Naive thymus-derived CD4-positive, alpha-beta T cell (primary cell): Measurements from ENCODE around the gene CNTN1. TPM values are rescaled to one million over a fixed set of nuclear protein-coding genes. Genes with fewer than 3 reads are reported as not detected.

Experiments used
- ATAC-seq: fragments of 150-1000 bp; cut with Tn5 transposase; 2 replicates; pipeline ENCODE4 v1.10.0; 2021; ENCODE audit warnings: mild to moderate bottlenecking, moderate library complexity
- CTCF ChIA-PET: fragments of 350-600 bp; sonication (Branson Sonifier 250); formaldehyde crosslinking; loops from one replicate; lab custom pipeline; 2021; ENCODE audit warnings: antibody characterized with exemption; lab: Charles Lee
- POLR2A ChIA-PET: fragments of 350-600 bp; sonication (Branson Sonifier 250); formaldehyde crosslinking; loops from one replicate; lab custom pipeline; 2021; ENCODE audit warnings: antibody characterized with exemption, inconsistent platforms; lab: Charles Lee
- DNase-seq, 9 donors: peaks; one replicate each; pipeline versions ENCODE4 v3.0.0 to v3.0.0-alpha.2; 2020 to 2022; ENCODE audit warnings: mixed read lengths in 1 of 9
- H3K27ac ChIP-seq: one replicate; pipeline ENCODE4 v1.7.0; 2013; ENCODE audit warnings: mild to moderate bottlenecking, low read depth, low read length, moderate library complexity
- H3K27me3 ChIP-seq, 2 donors: one replicate each; pipeline ENCODE4 v1.7.0; 2013; ENCODE audit warnings: low read length in 2 of 2, mild to moderate bottlenecking in 2 of 2, moderate library complexity in 2 of 2; ENCODE audit not compliant: control insufficient read depth in 2 of 2, insufficient read depth in 2 of 2
- H3K36me3 ChIP-seq, 3 experiments: 1 replicate in 2 of 3; 2 replicates in 1 of 3; pipeline ENCODE4 v1.7.0; 2013; ENCODE audit warnings: low read length in 3 of 3, mild to moderate bottlenecking in 3 of 3, moderate library complexity in 1 of 3; ENCODE audit not compliant: insufficient read depth in 3 of 3, control insufficient read depth in 2 of 3
- H3K4me1 ChIP-seq, 2 donors: one replicate each; pipeline ENCODE4 v1.7.0; 2013; ENCODE audit warnings: low read length in 2 of 2, mild to moderate bottlenecking in 2 of 2, moderate library complexity in 1 of 2; ENCODE audit not compliant: control insufficient read depth in 2 of 2, insufficient read depth in 2 of 2
- H3K4me3 ChIP-seq: 2 replicates; pipeline ENCODE4 v1.7.0; 2013; ENCODE audit warnings: mild to moderate bottlenecking, low read length
- H3K9me3 ChIP-seq, 3 experiments: 1 replicate in 2 of 3; 2 replicates in 1 of 3; pipeline ENCODE4 v1.7.0; 2013; ENCODE audit warnings: low read length in 3 of 3; ENCODE audit not compliant: control insufficient read depth in 2 of 3
- H3K27ac Mint-ChIP-seq, 9 donors: one replicate each; pipeline ENCODE4 v1.8.0; 2020 to 2022; ENCODE audit warnings: mixed read lengths in 9 of 9, mild to moderate bottlenecking in 8 of 9, moderate library complexity in 5 of 9, inconsistent platforms in 2 of 9
- H3K27me3 Mint-ChIP-seq, 5 donors: one replicate each; pipeline ENCODE4 v1.8.0; 2021 to 2022; ENCODE audit warnings: mixed read lengths in 5 of 5, mild to moderate bottlenecking in 1 of 5
- H3K36me3 Mint-ChIP-seq, 5 donors: one replicate each; pipeline ENCODE4 v1.8.0; 2020 to 2022; ENCODE audit warnings: mixed read lengths in 5 of 5, mild to moderate bottlenecking in 3 of 5, inconsistent platforms in 1 of 5
- H3K4me1 Mint-ChIP-seq, 7 donors: one replicate each; pipeline ENCODE4 v1.8.0; 2020 to 2022; ENCODE audit warnings: mixed read lengths in 7 of 7, mild to moderate bottlenecking in 3 of 7, inconsistent platforms in 1 of 7
- H3K4me3 Mint-ChIP-seq, 10 donors: one replicate each; pipeline ENCODE4 v1.8.0; 2020 to 2022; ENCODE audit warnings: mild to moderate bottlenecking in 10 of 10, mixed read lengths in 10 of 10, moderate library complexity in 6 of 10, inconsistent platforms in 2 of 10
- H3K9me3 Mint-ChIP-seq, 11 donors: one replicate each; pipeline ENCODE4 v1.8.0; 2020 to 2022; ENCODE audit warnings: mixed read lengths in 11 of 11, mild to moderate bottlenecking in 4 of 11, inconsistent platforms in 1 of 11, moderate library complexity in 1 of 11
- intact Hi-C, 2 donors: fragments of 100-400 bp; cut with micrococcal nuclease; formaldehyde crosslinking; loops; one replicate each; pipeline ENCODE4 v1.15.1; 2023
- polyA plus RNA-seq, 2 donors: library from polyadenylated mRNA; unstranded; fragments of 300-500 nt; fragmentation: Illumina TruSeq; gene quantifications; one replicate each; pipeline ENCODE4 v1.2.3, GENCODE V29; 2021
- total RNA-seq, 6 experiments: library from RNA in 5 of 6; stranded (reverse) in 5 of 6; gene quantifications; 1 replicate in 5 of 6; 2 replicates in 1 of 6; pipeline ENCODE4 v1.2.3 and lab custom pipeline; 2021 to 2026

CNTN1 gene
- total and polyA plus RNA-seq, 7 experiments from 2014 or later = not detected

GRCh38 chr12:40988355-40988754 lies 296.1 kb downstream of the CNTN1 start:
- Mint-ChIP-seq H3K9me3 (peaks cover 0 to 20% (median 8%) of the 10 kb centered on the region in 11 donors), H3K4me1 (no peaks in the 10 kb centered on the region), H3K27me3 (no peaks in the 10 kb centered on the region), H3K27ac (no peak overlapping the region), H3K4me3 (no peak overlapping the region), H3K36me3 (no peaks in the 10 kb centered on the region)
- Histone ChIP-seq H3K36me3 (no peaks in the 10 kb centered on the region), H3K27me3 (no peaks in the 10 kb centered on the region), H3K4me1 (no peaks in the 10 kb centered on the region), H3K9me3 (no peaks in the 10 kb centered on the region), H3K4me3 (no peak overlapping the region), H3K27ac (no peak overlapping the region)
- ATAC-seq = no peak
- intact Hi-C loops = no loop called here
- ChIA-PET CTCF (no interaction called here), POLR2A (no interaction called here)
- no peak for DNase-seq

- no peak overlapping the region for H3K4me3 Mint-ChIP-seq
- DNase-seq = no peak
- H3K4me1 ChIP-seq = no peaks in the 10 kb centered on the region
- H3K36me3 ChIP-seq = no peaks in the 10 kb centered on the region
- ChIA-PET CTCF (no interaction called here), POLR2A (no interaction called here)
- intact Hi-C loops = no loop called here
- no peaks in the 10 kb centered on the region for H3K27me3 Mint-ChIP-seq
- H3K27ac ChIP-seq = no peak overlapping the region
- no peaks in the 10 kb centered on the region for H3K36me3 Mint-ChIP-seq
- ATAC-seq = no peak
- H3K4me3 ChIP-seq = no peak overlapping the region
- no peak overlapping the region for H3K27ac Mint-ChIP-seq
- H3K4me1 Mint-ChIP-seq = no peaks in the 10 kb centered on the region
- no peaks in the 10 kb centered on the region for H3K9me3 ChIP-seq
- H3K27me3 ChIP-seq = no peaks in the 10 kb centered on the region
- H3K9me3 Mint-ChIP-seq = peaks cover 0 to 20% (median 8%) of the 10 kb centered on the region in 11 donors
These were observed 296.6 kb downstream of the CNTN1 start for GRCh38 chr12:40988824-40989223.

- no peaks in the 10 kb centered on the region for H3K27me3 ChIP-seq
- H3K36me3 Mint-ChIP-seq = no peaks in the 10 kb centered on the region
- ATAC-seq (no peak), DNase-seq (no peak)
- no peaks in the 10 kb centered on the region for H3K36me3 ChIP-seq
- POLR2A ChIA-PET = no interaction called here
- no peak overlapping the region for H3K4me3 Mint-ChIP-seq
- H3K4me1 ChIP-seq = no peaks in the 10 kb centered on the region
- no peaks in the 10 kb centered on the region for H3K27me3 Mint-ChIP-seq
- no peak overlapping the region for H3K4me3 ChIP-seq
- CTCF ChIA-PET = no interaction called here
- H3K9me3 Mint-ChIP-seq = peaks cover 0 to 20% (median 8%) of the 10 kb centered on the region in 11 donors
- intact Hi-C loops = no loop called here
- no peak overlapping the region for H3K27ac ChIP-seq
- H3K27ac Mint-ChIP-seq = no peak overlapping the region
- no peaks in the 10 kb centered on the region for H3K9me3 ChIP-seq
- H3K4me1 Mint-ChIP-seq = no peaks in the 10 kb centered on the region
These were observed 297.5 kb downstream of the CNTN1 start for GRCh38 chr12:40989785-40990184.

- Mint-ChIP-seq H3K27me3 (no peaks in the 10 kb centered on the region), H3K36me3 (no peaks in the 10 kb centered on the region), H3K4me1 (no peaks in the 10 kb centered on the region), H3K27ac (no peak overlapping the region), H3K9me3 (peaks cover 0 to 4% (median 0%) of the 10 kb centered on the region in 11 donors), H3K4me3 (no peak overlapping the region)
- Histone ChIP-seq H3K27me3 (no peaks in the 10 kb centered on the region), H3K4me3 (no peak overlapping the region), H3K9me3 (no peaks in the 10 kb centered on the region), H3K36me3 (no peaks in the 10 kb centered on the region), H3K27ac (no peak overlapping the region), H3K4me1 (no peaks in the 10 kb centered on the region)
- ChIA-PET POLR2A (no interaction called here), CTCF (no interaction called here)
- intact Hi-C loops = no loop called here
- ATAC-seq = no peak
- no peak for DNase-seq
These were observed 299.9 kb downstream of the CNTN1 start for GRCh38 chr12:40992158-40992557.

- ChIA-PET CTCF (no interaction called here), POLR2A (no interaction called here)
- H3K9me3 ChIP-seq = no peaks in the 10 kb centered on the region
These were observed 300.4 kb downstream of the CNTN1 start for GRCh38 chr12:40992674-40993073.

GRCh38 chr12:40993158-40993557 lies 300.9 kb downstream of the CNTN1 start:
- no peaks in the 10 kb centered on the region for H3K9me3 ChIP-seq
- H3K27ac Mint-ChIP-seq = no peak overlapping the region
- no peaks in the 10 kb centered on the region for H3K27me3 Mint-ChIP-seq
- peaks cover 0 to 4% (median 0%) of the 10 kb centered on the region in 11 donors for H3K9me3 Mint-ChIP-seq
- H3K36me3 ChIP-seq = no peaks in the 10 kb centered on the region
- DNase-seq = no peak
- ChIA-PET CTCF (no interaction called here), POLR2A (no interaction called here)
- no peak for ATAC-seq
- H3K4me3 Mint-ChIP-seq = no peak overlapping the region
- H3K4me3 ChIP-seq = no peak overlapping the region
- H3K27me3 ChIP-seq = no peaks in the 10 kb centered on the region
- intact Hi-C loops = no loop called here
- no peaks in the 10 kb centered on the region for H3K4me1 ChIP-seq
- H3K36me3 Mint-ChIP-seq = no peaks in the 10 kb centered on the region
- H3K4me1 Mint-ChIP-seq = no peaks in the 10 kb centered on the region
- H3K27ac ChIP-seq = no peak overlapping the region

More at GRCh38 chr12:40992674-40993073, 300.4 kb downstream of the CNTN1 start:
- H3K27ac ChIP-seq = no peak overlapping the region
- no peaks in the 10 kb centered on the region for H3K4me1 ChIP-seq
- Mint-ChIP-seq H3K4me3 (no peak overlapping the region), H3K36me3 (no peaks in the 10 kb centered on the region), H3K9me3 (peaks cover 0 to 4% (median 0%) of the 10 kb centered on the region in 11 donors), H3K4me1 (no peaks in the 10 kb centered on the region), H3K27me3 (no peaks in the 10 kb centered on the region), H3K27ac (no peak overlapping the region)
- no peak for ATAC-seq
- no peaks in the 10 kb centered on the region for H3K27me3 ChIP-seq
- H3K36me3 ChIP-seq = no peaks in the 10 kb centered on the region
- DNase-seq = no peak
- H3K4me3 ChIP-seq = no peak overlapping the region
- intact Hi-C loops = no loop called here

GRCh38 chr12:40996091-40996490 lies 303.9 kb downstream of the CNTN1 start:
- POLR2A ChIA-PET = no interaction called here
- Histone ChIP-seq H3K9me3 (no peaks in the 10 kb centered on the region), H3K4me1 (no peaks in the 10 kb centered on the region), H3K27me3 (no peaks in the 10 kb centered on the region), H3K36me3 (no peaks in the 10 kb centered on the region), H3K27ac (no peak overlapping the region), H3K4me3 (no peak overlapping the region)
- no peak overlapping the region for H3K27ac Mint-ChIP-seq
- no peaks in the 10 kb centered on the region for H3K36me3 Mint-ChIP-seq
- H3K4me3 Mint-ChIP-seq = no peak overlapping the region
- DNase-seq = no peak
- intact Hi-C loops = no loop called here
- H3K4me1 Mint-ChIP-seq = no peaks in the 10 kb centered on the region
- peaks cover 0 to 6% (median 0%) of the 10 kb centered on the region in 11 donors for H3K9me3 Mint-ChIP-seq
- CTCF ChIA-PET = no interaction called here
- H3K27me3 Mint-ChIP-seq = no peaks in the 10 kb centered on the region
- no peak for ATAC-seq
